ENCODE results near the gene DLG2. TPM values are rescaled to one million over a fixed set of nuclear protein-coding genes. Genes with fewer than 3 reads are reported as not detected.
"Not testable (repeated sequence)": the region's sequence is repeated elsewhere in the genome, so short reads cannot be mapped to it uniquely, and the experiment has no call there.

The DLG2 gene
- total and polyA plus RNA-seq, 12 donors, result 1.0 to 14.8 (median 7.4) TPM

- no peak for TF ChIP-seq CTCF (IDR thresholded peaks at IDR 0.05)
- H3K27ac ChIP-seq, result no peak overlapping the region
These were observed 395.6 kb downstream of the DLG2 start for GRCh38 chr11:85231588-85231987.

GRCh38 chr11:85229723-85230122, 397.4 kb downstream of the DLG2 start:
- H3K27ac ChIP-seq; H3K36me3 ChIP-seq; H3K4me3 ChIP-seq; ATAC-seq; intact Hi-C loops (cut with DNase I); H3K4me1 ChIP-seq; DNase-seq; H3K27me3 ChIP-seq: not testable (repeated sequence)
- 88 to 97% methylated on average over 1 of the region's 1 CpG for WGBS, 2 donors
- peaks cover 0 to 20% (median 2%) of the 10 kb centered on the region in 11 donors for H3K9me3 ChIP-seq

More at GRCh38 chr11:85231588-85231987, 395.6 kb downstream of the DLG2 start:
- H3K27me3 ChIP-seq, result no peaks in the 10 kb centered on the region
- peaks cover 0 to 20% (median 2%) of the 10 kb centered on the region in 11 donors for H3K9me3 ChIP-seq
- no peak overlapping the region for H3K4me3 ChIP-seq
- intact Hi-C loops (cut with DNase I), result no loop called here
- DNase-seq (no peak), ATAC-seq (no peak)
- no peaks in the 10 kb centered on the region for H3K36me3 ChIP-seq
- H3K4me1 ChIP-seq, result no peaks in the 10 kb centered on the region
- WGBS, 2 donors, result 66 to 73% methylated on average over 4 of the region's 4 CpGs

GRCh38 chr11:85196968-85197367, 430.2 kb downstream of the DLG2 start:
- 55 to 66% methylated on average over 2 of the region's 2 CpGs for whole genome bisulfite sequencing, 2 donors
- no peak for TF ChIP-seq CTCF (IDR thresholded peaks at IDR 0.05)
- intact Hi-C loops (cut with DNase I), result no loop called here
- DNase-seq (no peak), ATAC-seq (no peak)
- Histone ChIP-seq H3K4me1 (no peaks in the 10 kb centered on the region), H3K27me3 (no peaks in the 10 kb centered on the region), H3K27ac (no peak overlapping the region), H3K36me3 (no peaks in the 10 kb centered on the region), H3K4me3 (no peak overlapping the region), H3K9me3 (peaks cover 0 to 20% (median 6%) of the 10 kb centered on the region in 11 donors)

GRCh38 chr11:85195934-85196333, 431.2 kb downstream of the DLG2 start:
- WGBS, 2 donors, result 86 to 87% methylated on average over 3 of the region's 3 CpGs
- TF ChIP-seq CTCF (IDR thresholded peaks at IDR 0.05), result no peak

GRCh38 chr11:85187992-85188391, 439.2 kb downstream of the DLG2 start:
- no peaks in the 10 kb centered on the region for H3K36me3 ChIP-seq
- intact Hi-C loops (cut with DNase I), result no loop called here
- no peaks in the 10 kb centered on the region for H3K4me1 ChIP-seq
- no peak for TF ChIP-seq CTCF (IDR thresholded peaks at IDR 0.05)
- peaks cover 0 to 17% (median 0%) of the 10 kb centered on the region in 11 donors for H3K9me3 ChIP-seq
- no peaks in the 10 kb centered on the region for H3K27me3 ChIP-seq
- H3K4me3 ChIP-seq, result no peak overlapping the region
- WGBS, 2 donors, result 94 to 100% methylated on average over 1 of the region's 1 CpG
- DNase-seq (no peak), ATAC-seq (no peak)
- no peak overlapping the region for H3K27ac ChIP-seq

More at GRCh38 chr11:85195934-85196333, 431.2 kb downstream of the DLG2 start:
- no peak overlapping the region for H3K4me3 ChIP-seq
- peaks cover 0 to 10% (median 0%) of the 10 kb centered on the region in 11 donors for H3K9me3 ChIP-seq
- no peak overlapping the region for H3K27ac ChIP-seq
- H3K27me3 ChIP-seq, result no peaks in the 10 kb centered on the region
- no peaks in the 10 kb centered on the region for H3K36me3 ChIP-seq
- intact Hi-C loops (cut with DNase I), result no loop called here
- no peak for DNase-seq
- no peaks in the 10 kb centered on the region for H3K4me1 ChIP-seq
- ATAC-seq, result no peak

Data from heart right ventricle (tissue), 16 donors.